GM18868 (cell line): Measurements from ENCODE around the gene NPIPA7.
"Not testable (repeated sequence)": the region's sequence is repeated elsewhere in the genome, so short reads cannot be mapped to it uniquely, and the experiment has no call there.

Source experiments
- ATAC-seq: cut with Tn5 transposase; IDR thresholded peaks from one replicate; pipeline ENCODE4 v1.9.1; 2021; ENCODE audit warnings: mild to moderate bottlenecking, moderate library complexity; ENCODE audit not compliant: unreplicated experiment

NPIPA7 gene

DNA sequence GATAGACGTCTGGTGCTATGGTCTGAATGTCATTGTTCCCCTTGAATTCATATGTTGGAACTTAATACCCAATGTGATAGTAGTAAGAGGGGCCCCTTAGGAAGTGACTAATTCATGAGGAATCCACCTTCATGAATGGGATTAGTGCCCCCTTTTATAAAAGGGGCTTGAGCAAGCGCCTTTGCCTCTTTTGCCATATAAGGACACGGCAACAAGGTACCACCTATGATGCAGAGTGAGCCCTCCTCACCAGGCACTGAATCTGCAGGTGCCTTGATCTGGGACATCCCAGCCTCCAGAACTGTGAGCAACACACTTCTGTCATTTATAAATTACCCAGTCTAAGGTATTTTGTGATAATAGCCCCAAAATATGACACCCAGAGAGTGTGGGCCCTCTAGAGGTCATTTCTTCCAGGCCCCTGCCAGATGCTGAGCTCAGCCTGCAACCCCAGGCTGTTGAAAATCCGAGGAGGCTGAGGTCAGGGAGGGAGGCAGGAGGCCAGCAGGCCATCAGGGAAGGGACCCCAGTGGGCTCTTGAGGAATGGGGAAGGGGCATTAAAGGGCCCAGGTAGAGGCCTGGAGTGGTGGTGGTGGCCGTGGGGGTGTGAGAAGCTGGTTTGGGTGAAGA lies 39.1 kb downstream of the NPIPA7 start:
- ATAC-seq: not testable (repeated sequence)

DNA sequence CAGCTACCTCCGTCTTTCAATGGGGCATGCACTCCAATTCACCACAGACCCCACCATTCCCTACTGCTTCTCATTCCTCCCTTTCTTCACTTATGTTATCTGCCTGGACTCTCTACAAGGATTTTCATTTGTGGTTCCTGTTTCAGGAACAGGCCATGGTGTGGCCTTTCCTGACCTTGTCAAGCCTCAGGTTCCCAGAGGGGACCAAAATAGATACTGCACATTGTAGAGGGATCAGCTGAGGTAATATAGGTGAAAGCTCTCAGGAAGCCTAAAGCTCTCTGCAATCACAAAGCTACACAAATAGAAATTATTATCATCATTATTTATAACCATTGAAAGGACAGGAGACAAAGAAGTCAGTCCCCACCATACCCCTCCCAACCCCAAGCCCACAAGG lies 41.6 kb downstream of the NPIPA7 start:
- not testable (repeated sequence) for ATAC-seq

DNA sequence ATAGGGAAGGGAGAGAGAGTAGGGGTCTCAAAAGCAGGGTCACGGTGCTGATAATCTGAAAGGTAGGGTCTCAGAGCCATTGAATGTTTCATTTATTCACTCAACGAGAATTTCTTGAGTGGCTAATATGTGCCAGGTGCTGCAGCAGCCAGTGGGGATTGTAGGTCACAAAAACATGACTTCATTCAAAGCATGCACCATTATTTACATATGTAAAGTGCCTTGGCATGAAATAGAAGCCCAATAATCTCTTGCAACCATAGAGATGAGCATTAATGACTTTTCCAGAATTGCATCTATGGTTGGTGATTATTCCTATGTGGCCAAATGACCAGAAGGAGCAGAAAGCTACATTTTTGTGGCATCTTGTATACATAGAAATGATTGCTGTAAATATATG lies 46.2 kb downstream of the NPIPA7 start:
- ATAC-seq: not testable (repeated sequence)

DNA sequence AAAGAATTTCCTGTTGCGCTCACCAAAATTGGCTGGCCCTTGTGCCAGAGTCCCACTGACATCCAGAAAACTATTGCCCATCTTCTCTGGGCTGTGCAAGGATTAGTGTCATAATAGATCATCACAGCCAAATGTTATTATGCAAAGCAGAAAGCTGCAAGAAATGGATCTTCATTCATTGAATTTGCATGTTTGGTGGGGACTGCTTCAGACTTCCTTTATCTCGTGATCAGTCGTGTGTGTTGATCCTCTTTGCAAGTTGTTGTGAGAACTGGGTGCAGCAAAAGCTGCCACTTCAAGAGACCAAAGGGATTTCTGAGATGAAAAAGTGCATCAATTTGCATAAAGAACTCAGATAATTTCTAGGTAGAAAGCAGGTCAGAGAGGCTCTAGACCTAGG lies 52.2 kb downstream of the NPIPA7 start:
- not testable (repeated sequence) for ATAC-seq

DNA sequence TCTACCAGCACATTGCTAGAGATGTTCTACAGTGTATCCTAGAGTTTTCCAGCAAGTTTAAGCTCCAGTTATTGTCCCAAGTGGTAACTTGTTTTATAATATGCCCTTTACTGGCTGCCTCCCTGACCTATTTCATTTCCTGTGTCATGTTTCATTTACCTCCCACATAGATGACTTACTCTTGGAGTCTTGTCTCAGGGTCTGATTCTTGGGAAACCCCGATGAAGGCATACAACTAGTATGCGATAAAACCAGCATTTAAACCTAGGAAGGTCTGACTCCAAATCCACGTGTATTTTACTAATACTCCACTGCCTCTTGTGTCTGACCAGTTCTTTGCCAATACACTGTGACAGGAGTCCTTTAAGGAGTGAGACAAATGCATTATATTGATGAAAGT lies 55.8 kb downstream of the NPIPA7 start:
- ATAC-seq: not testable (repeated sequence)

DNA sequence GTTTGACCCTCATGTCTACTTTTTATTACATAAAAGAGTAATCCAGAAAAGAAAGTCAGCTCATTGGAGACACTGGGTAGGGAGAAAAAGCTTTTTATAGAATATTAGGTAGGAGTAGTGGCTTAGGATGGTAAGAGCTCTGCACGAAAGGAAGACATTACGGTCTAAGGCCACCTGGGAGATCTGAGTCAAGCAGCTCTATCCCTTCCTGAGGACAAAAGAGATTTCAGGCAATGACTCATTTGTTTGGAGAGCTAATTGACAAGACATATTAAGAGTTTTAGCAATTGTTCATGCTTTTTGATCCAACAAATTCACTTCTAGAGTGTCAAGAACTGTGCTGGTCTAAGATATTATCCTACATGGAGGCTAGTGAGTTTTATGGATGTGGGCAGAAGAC lies 62.5 kb downstream of the NPIPA7 start:
- not testable (repeated sequence) for ATAC-seq
